IMR-90 (cell line): Measurements from ENCODE around the gene ANKH. TPM values are rescaled to one million over a fixed set of nuclear protein-coding genes. Genes with fewer than 3 reads are reported as not detected.

Experiments used
- ATAC-seq: fragments of 200-7000 bp; cut with Tn5 transposase; 2 replicates; pipeline ENCODE4 v1.9.1; 2020; ENCODE audit warnings: low read depth, mild to moderate bottlenecking, moderate library complexity
- BruUV-seq: library from RNA; stranded (reverse); fragments of 400-500 nt; replicated peaks from 2 replicates; lab custom pipeline; 2021; lab: Mats Ljungman, UMichigan
- CTCF ChIA-PET: fragments of 300-600 bp; formaldehyde crosslinking; extraction: SDS; loops from one replicate; lab custom pipeline; 2021; ENCODE audit warnings: antibody characterized with exemption; lab: Yijun Ruan, JAX
- POLR2A ChIA-PET: fragments of 300-600 bp; sonication (Branson Sonifier 250); formaldehyde crosslinking; loops from one replicate; lab custom pipeline; 2022; ENCODE audit warnings: antibody characterized with exemption; ENCODE audit not compliant: unreplicated experiment; lab: Charles Lee
- DNase-seq: peaks from one replicate; pipeline ENCODE4 v3.0.0; 2013
- H2AFZ ChIP-seq: replicated peaks from 2 replicates; pipeline ENCODE3; 2013; ENCODE audit warnings: low read length, mild to moderate bottlenecking; ENCODE audit not compliant: poor library complexity
- H2AK5ac ChIP-seq: 2 replicates; pipeline ENCODE4 v1.6.1; 2013; ENCODE audit warnings: low read depth, low read length, inconsistent platforms
- H2AK9ac ChIP-seq: replicated peaks from 2 replicates; pipeline ENCODE3; 2013; ENCODE audit warnings: mild to moderate bottlenecking, low read depth, low read length, moderate library complexity; ENCODE audit not compliant: poor library complexity
- H2BK120ac ChIP-seq: 2 replicates; pipeline ENCODE4 v1.6.1; 2013; ENCODE audit warnings: low read depth, low read length, inconsistent platforms
- H2BK15ac ChIP-seq: 3 replicates; pipeline ENCODE4 v1.6.1; 2013; ENCODE audit warnings: low read depth, low read length, inconsistent platforms
- H2BK20ac ChIP-seq: 2 replicates; pipeline ENCODE4 v1.6.1; 2013; ENCODE audit warnings: low read depth, mild to moderate bottlenecking, inconsistent platforms, low read length, moderate library complexity
- H2BK5ac ChIP-seq: 2 replicates; pipeline ENCODE4 v1.6.1; 2013; ENCODE audit warnings: mild to moderate bottlenecking, low read depth, low read length, inconsistent platforms; ENCODE audit not compliant: poor library complexity, severe bottlenecking
- H3K14ac ChIP-seq: replicated peaks from 2 replicates; pipeline ENCODE4 v1.6.1; 2013; ENCODE audit warnings: low read depth, low read length, inconsistent platforms
- H3K18ac ChIP-seq: 2 replicates; pipeline ENCODE4 v1.6.1; 2013; ENCODE audit warnings: low read depth, low read length, control low read depth
- H3K23ac ChIP-seq: 2 replicates; pipeline ENCODE4 v1.6.1; 2013; ENCODE audit warnings: low read depth, low read length, inconsistent platforms
- H3K27ac ChIP-seq: 2 replicates; pipeline ENCODE4 v1.5.1; 2013; ENCODE audit warnings: mild to moderate bottlenecking, control low read depth, low read length; ENCODE audit not compliant: insufficient read depth
- H3K27me3 ChIP-seq: 2 replicates; pipeline ENCODE4 v1.6.1; 2013; ENCODE audit warnings: low read length; ENCODE audit not compliant: control insufficient read depth, insufficient read depth
- H3K36me3 ChIP-seq: 2 replicates; pipeline ENCODE4 v1.6.1; 2013; ENCODE audit warnings: low read length, mixed read lengths; ENCODE audit not compliant: control insufficient read depth, insufficient read depth
- H3K4ac ChIP-seq: 2 replicates; pipeline ENCODE4 v1.6.1; 2013; ENCODE audit warnings: low read depth, low read length, inconsistent platforms
- H3K4me1 ChIP-seq: 2 replicates; pipeline ENCODE4 v1.6.1; 2013; ENCODE audit warnings: low read length, mixed read lengths; ENCODE audit not compliant: control insufficient read depth, insufficient read depth
- H3K4me2 ChIP-seq: 2 replicates; pipeline ENCODE4 v1.6.1; 2013; ENCODE audit warnings: low read depth, mild to moderate bottlenecking, control low read depth, low read length, moderate library complexity
- H3K4me3 ChIP-seq: 2 replicates; pipeline ENCODE4 v1.5.1; 2013; ENCODE audit warnings: low read depth, mild to moderate bottlenecking, control low read depth, low read length, moderate library complexity; ENCODE audit not compliant: insufficient read depth
- H3K56ac ChIP-seq: 2 replicates; pipeline ENCODE4 v1.6.1; 2013; ENCODE audit warnings: low read length, inconsistent platforms; ENCODE audit not compliant: insufficient read depth; ENCODE audit errors: extremely low read depth
- H3K79me1 ChIP-seq, 2 experiments: 2 replicates each; pipeline ENCODE4 v1.6.1; 2013; ENCODE audit warnings: low read length in 2 of 2, inconsistent platforms in 1 of 2, low read depth in 1 of 2
- H3K9ac ChIP-seq: 2 replicates; pipeline ENCODE4 v1.6.1; 2013; ENCODE audit warnings: low read depth, low read length, control low read depth
- H3K9me1 ChIP-seq: 2 replicates; pipeline ENCODE4 v1.6.1; 2013; ENCODE audit warnings: low read length, inconsistent platforms; ENCODE audit not compliant: insufficient read depth
- H3K9me3 ChIP-seq: 2 replicates; pipeline ENCODE4 v1.6.1; 2013; ENCODE audit warnings: low read length; ENCODE audit not compliant: control insufficient read depth, insufficient read depth
- H4K20me1 ChIP-seq: 2 replicates; pipeline ENCODE4 v1.6.1; 2013; ENCODE audit warnings: low read length, inconsistent platforms; ENCODE audit not compliant: insufficient read depth
- H4K5ac ChIP-seq: 2 replicates; pipeline ENCODE4 v1.6.1; 2013; ENCODE audit warnings: mild to moderate bottlenecking, low read depth, low read length, control low read depth
- H4K8ac ChIP-seq, 2 experiments: 2 replicates each; pipeline ENCODE4 v1.6.1; 2013; ENCODE audit warnings: low read depth in 2 of 2, low read length in 2 of 2, control low read depth in 1 of 2, inconsistent platforms in 1 of 2
- H4K91ac ChIP-seq: 2 replicates; pipeline ENCODE4 v1.6.1; 2013; ENCODE audit warnings: low read depth, low read length, inconsistent platforms; ENCODE audit not compliant: insufficient read depth
- BHLHE40 ChIP-seq: fragments of 150-350 bp; IDR thresholded peaks from 2 replicates; pipeline ENCODE4 v1.6.1; 2016; ENCODE audit warnings: mild to moderate bottlenecking, low read depth, low read length
- FOS ChIP-seq: fragments of 150-350 bp; IDR thresholded peaks from 2 replicates; pipeline ENCODE4 v1.6.1; 2016; ENCODE audit warnings: low read depth, low read length
- MAFK ChIP-seq: IDR thresholded peaks from 2 replicates; pipeline ENCODE4 v1.6.1; 2012; ENCODE audit warnings: low read depth, low read length, improper control_type of control experiment
- NFE2L2 ChIP-seq: fragments of 150-350 bp; IDR thresholded peaks from 2 replicates; pipeline ENCODE4 v1.6.1; 2016; ENCODE audit warnings: low read depth, mild to moderate bottlenecking, low read length
- WGBS, 2 experiments: methylation state at CpG; one replicate each; pipeline versions ENCODE4 v1.1.5 to v1.1.7; 2013; ENCODE audit warnings: missing lambda C conversion rate in 2 of 2; ENCODE audit not compliant: insufficient read length in 1 of 2; ENCODE audit errors: extremely low coverage in 2 of 2; 5-methylcytosine and 5-hydroxymethylcytosine counted together
- dilution Hi-C: fragments of 300-500 bp; cut with HindIII; formaldehyde crosslinking; loops from one replicate; pipeline ENCODE4 v1.14.3; 2018; ENCODE audit warnings: low sequenced_read_pairs; ENCODE audit not compliant: unreplicated experiment
- in situ Hi-C: fragments of 300-500 bp; cut with MboI; formaldehyde crosslinking; loops from 3 replicates; pipeline ENCODE4 v1.14.3; 2019; ENCODE audit warnings: low sequenced_read_pairs, inconsistent platforms, mixed read lengths
- intact Hi-C: fragments of 100-400 bp; cut with micrococcal nuclease; formaldehyde crosslinking; loops from 2 replicates; pipeline ENCODE4 v1.10.0; 2022
- polyA plus RNA-seq, 3 experiments: library from polyadenylated mRNA; depleted of rRNA; stranded (reverse); fragments of >200 nt; gene quantifications; 2 replicates each; pipeline ENCODE4 v1.2.3, GENCODE V29; 2012; ENCODE audit warnings: low replicate concordance in 1 of 3
- total RNA-seq: library from RNA; depleted of rRNA; stranded (reverse); fragments of >200 nt; gene quantifications from 2 replicates; pipeline ENCODE4 v1.2.3, GENCODE V29; 2012

ANKH gene
- total and polyA plus RNA-seq, 2 of the 4 experiments (the other 2 are of a cell fraction) = 5.2 to 17.2 TPM

GRCh38 chr5:14790911-14791310 is 80.7 kb downstream of the ANKH start:
- H3K27me3 ChIP-seq = no peaks in the 10 kb centered on the region
- POLR2A ChIA-PET = interaction anchor here (0.6 kb wide), 1 partner anchor 11 kb away, joined by 4 read pairs; no protein-coding TSS in a partner anchor

More at GRCh38 chr5:14790911-14791310, 80.7 kb downstream of the ANKH start:
- no peaks in the 10 kb centered on the region; a peak in 1 of 4 replicates for H3K79me1 ChIP-seq
- no peak overlapping the region for H3K27ac ChIP-seq
- BruUV-seq = no TSS peak
- no peak overlapping the region for H2BK20ac ChIP-seq
- no peak for TF ChIP-seq MAFK
- no peak for TF ChIP-seq FOS
- TF ChIP-seq BHLHE40 = no peak
- no peak for TF ChIP-seq NFE2L2
- no peaks in the 10 kb centered on the region for H3K9me3 ChIP-seq
- CTCF ChIA-PET = no interaction called here
- H3K18ac ChIP-seq = no peak overlapping the region
- H3K56ac ChIP-seq = no peak overlapping the region
- no peak for DNase-seq
- H3K23ac ChIP-seq = no peak overlapping the region
- H2BK120ac ChIP-seq = no peak overlapping the region
- no peak overlapping the region for H3K4ac ChIP-seq
- H2BK5ac ChIP-seq = no peak overlapping the region
- no peak overlapping the region for H2AK5ac ChIP-seq
- intact Hi-C loops (no loop called here), dilution Hi-C loops (no loop called here), in situ Hi-C loops (no loop called here)
- H3K4me1 ChIP-seq = no peaks in the 10 kb centered on the region
- no peak overlapping the region for H3K14ac ChIP-seq
- no peaks in the 10 kb centered on the region for H3K9me1 ChIP-seq
- H4K20me1 ChIP-seq = no peaks in the 10 kb centered on the region
- H3K4me3 ChIP-seq = no peak overlapping the region
- no peak overlapping the region for H4K91ac ChIP-seq
- no peak overlapping the region for H2BK15ac ChIP-seq
- no peak overlapping the region for H4K5ac ChIP-seq
- H3K4me2 ChIP-seq = no peak overlapping the region
- no peak overlapping the region for H3K9ac ChIP-seq
- no peak overlapping the region for H2AK9ac ChIP-seq
- H3K36me3 ChIP-seq = no peaks in the 10 kb centered on the region
- no peak overlapping the region for H4K8ac ChIP-seq
- no peak for ATAC-seq
- WGBS, 2 experiments = 100% methylated on average over 2 of the region's 5 CpGs; no CpG with 5 or more reads in 1 of the 2 experiments
- H2AFZ ChIP-seq = no peak overlapping the region
